ENCODE measurements around the gene MBTD1.

DNA sequence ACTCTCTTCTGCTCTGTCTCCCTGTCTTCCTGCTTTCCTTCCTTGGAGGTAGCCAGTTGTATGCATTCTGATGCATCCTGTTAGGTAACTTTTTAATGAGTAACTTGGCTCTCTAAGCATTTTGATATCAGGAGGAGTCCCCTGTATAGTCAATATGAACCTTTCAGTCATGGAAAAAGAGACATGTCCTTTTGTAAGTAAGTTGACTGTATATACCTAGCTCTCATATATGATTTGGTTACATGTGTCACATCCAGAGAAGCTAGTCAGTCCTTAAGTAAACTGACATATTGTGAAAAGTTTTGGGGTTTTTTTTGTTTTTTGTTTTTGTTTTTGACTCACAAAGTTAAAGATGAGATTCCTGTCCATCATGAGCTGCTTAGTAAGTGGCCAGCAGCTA lies 19.3 kb upstream of the MBTD1 start:
- TF ChIP-seq, protein P1, sequence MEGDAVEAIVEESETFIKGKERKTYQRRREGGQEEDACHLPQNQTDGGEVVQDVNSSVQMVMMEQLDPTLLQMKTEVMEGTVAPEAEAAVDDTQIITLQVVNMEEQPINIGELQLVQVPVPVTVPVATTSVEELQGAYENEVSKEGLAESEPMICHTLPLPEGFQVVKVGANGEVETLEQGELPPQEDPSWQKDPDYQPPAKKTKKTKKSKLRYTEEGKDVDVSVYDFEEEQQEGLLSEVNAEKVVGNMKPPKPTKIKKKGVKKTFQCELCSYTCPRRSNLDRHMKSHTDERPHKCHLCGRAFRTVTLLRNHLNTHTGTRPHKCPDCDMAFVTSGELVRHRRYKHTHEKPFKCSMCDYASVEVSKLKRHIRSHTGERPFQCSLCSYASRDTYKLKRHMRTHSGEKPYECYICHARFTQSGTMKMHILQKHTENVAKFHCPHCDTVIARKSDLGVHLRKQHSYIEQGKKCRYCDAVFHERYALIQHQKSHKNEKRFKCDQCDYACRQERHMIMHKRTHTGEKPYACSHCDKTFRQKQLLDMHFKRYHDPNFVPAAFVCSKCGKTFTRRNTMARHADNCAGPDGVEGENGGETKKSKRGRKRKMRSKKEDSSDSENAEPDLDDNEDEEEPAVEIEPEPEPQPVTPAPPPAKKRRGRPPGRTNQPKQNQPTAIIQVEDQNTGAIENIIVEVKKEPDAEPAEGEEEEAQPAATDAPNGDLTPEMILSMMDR (conservative IDR thresholded peaks at IDR 0.05 in 1 of 2, IDR thresholded peaks at IDR 0.05 in 1 of 2; ENCODE audit: extremely low read depth in 1 of 2, insufficient read depth in 1 of 2, low read depth in 1 of 2, low read length in 2 of 2) = no peak
- TF ChIP-seq EZH2 (IDR thresholded peaks at IDR 0.05; ENCODE audit: borderline replicate concordance, low read length) = no peak
